Renal cortical epithelial cell (primary cell): ENCODE data around the gene FGF2. TPM values are rescaled to one million over a fixed set of nuclear protein-coding genes. Genes with fewer than 3 reads are reported as not detected.

Experiments
- DNase-seq: peaks from one replicate; pipeline ENCODE4 v3.0.0-alpha.2; 2011; ENCODE audit warnings: low read depth
- total RNA-seq: library from RNA; depleted of rRNA; stranded (reverse); fragments of >200 nt; gene quantifications from 2 replicates; pipeline ENCODE4 v1.2.3, GENCODE V29; 2014

The FGF2 gene
- total RNA-seq, 1 donor from 2014 or later = 86.3 TPM

- DNase-seq = no peak
These were observed 63.6 kb downstream of the FGF2 start for GRCh38 chr4:122890147-122890795.

GRCh38 chr4:122894827-122895226, 68.2 kb downstream of the FGF2 start:
- DNase-seq = peak; percentile 78

- DNase-seq = peak; percentile 13
These were observed 68.8 kb downstream of the FGF2 start for GRCh38 chr4:122895336-122895995.

GRCh38 chr4:122896270-122896669, 69.6 kb downstream of the FGF2 start:
- DNase-seq = no peak

- DNase-seq = peak; percentile 95
These were observed 71.9 kb downstream of the FGF2 start for GRCh38 chr4:122898370-122899150.

GRCh38 chr4:122899682-122900081, 73.1 kb downstream of the FGF2 start:
- no peak for DNase-seq

- DNase-seq = no peak
These were observed 73.7 kb downstream of the FGF2 start for GRCh38 chr4:122900314-122900713.

- no peak for DNase-seq
These were observed 74.8 kb downstream of the FGF2 start for GRCh38 chr4:122901247-122902010.

- DNase-seq = no peak
These were observed 77.2 kb downstream of the FGF2 start for GRCh38 chr4:122903766-122904288.

GRCh38 chr4:122906859-122907305, 80.3 kb downstream of the FGF2 start:
- no peak for DNase-seq

GRCh38 chr4:122908223-122908622, 81.6 kb downstream of the FGF2 start:
- DNase-seq = no peak

GRCh38 chr4:122909683-122910082, 83.1 kb downstream of the FGF2 start:
- DNase-seq = no peak

GRCh38 chr4:122911588-122911987, 85.0 kb downstream of the FGF2 start:
- no peak for DNase-seq

GRCh38 chr4:122912810-122913575, 86.4 kb downstream of the FGF2 start:
- DNase-seq = no peak

GRCh38 chr4:122914292-122914904, 87.8 kb downstream of the FGF2 start:
- DNase-seq = peak; percentile 64

- no peak for DNase-seq
These were observed 88.3 kb downstream of the FGF2 start for GRCh38 chr4:122914938-122915337.

- DNase-seq = no peak
These were observed 91.1 kb downstream of the FGF2 start for GRCh38 chr4:122917731-122918130.

- DNase-seq = no peak
These were observed 93.8 kb downstream of the FGF2 start for GRCh38 chr4:122920473-122920872.

- DNase-seq = no peak
These were observed 94.7 kb downstream of the FGF2 start for GRCh38 chr4:122921300-122921699.
